Measurements from ENCODE around the gene NRG2.

The NRG2 gene

DNA sequence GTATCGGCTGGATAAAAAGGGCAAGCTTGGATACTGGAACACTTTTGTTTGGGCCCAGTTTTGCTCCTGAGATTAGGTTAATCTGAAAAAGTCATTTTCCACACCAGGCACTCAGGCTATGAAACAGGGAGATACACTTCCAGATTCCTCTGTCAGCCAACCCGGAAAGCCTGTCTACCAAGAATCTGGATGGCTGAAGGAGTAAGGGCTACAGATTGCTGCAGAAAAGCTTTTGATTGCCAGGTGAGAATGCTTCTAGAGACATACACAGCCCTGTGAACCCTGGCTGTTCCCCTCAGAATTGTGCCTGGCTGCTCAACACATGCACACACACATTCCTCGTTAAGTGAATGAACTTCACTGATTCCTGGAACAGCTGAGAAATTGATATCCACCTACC is 133.1 kb downstream of the NRG2 start:
- TF ChIP-seq SIN3A (IDR thresholded peaks at IDR 0.05; ENCODE audit: borderline replicate concordance, insufficient read depth, low read length) (no peak), POLR2AphosphoS5 (IDR thresholded peaks at IDR 0.05; ENCODE audit: low read depth, low read length) (no peak), TAF1 (IDR thresholded peaks at IDR 0.05; ENCODE audit: borderline replicate concordance, insufficient read depth, low read length) (no peak), FOXP2 (optimal IDR thresholded peaks at IDR 0.05; ENCODE audit: borderline replicate concordance, extremely low read depth, extremely low read length, insufficient read depth) (no peak)
- TF ChIP-seq, protein P1, sequence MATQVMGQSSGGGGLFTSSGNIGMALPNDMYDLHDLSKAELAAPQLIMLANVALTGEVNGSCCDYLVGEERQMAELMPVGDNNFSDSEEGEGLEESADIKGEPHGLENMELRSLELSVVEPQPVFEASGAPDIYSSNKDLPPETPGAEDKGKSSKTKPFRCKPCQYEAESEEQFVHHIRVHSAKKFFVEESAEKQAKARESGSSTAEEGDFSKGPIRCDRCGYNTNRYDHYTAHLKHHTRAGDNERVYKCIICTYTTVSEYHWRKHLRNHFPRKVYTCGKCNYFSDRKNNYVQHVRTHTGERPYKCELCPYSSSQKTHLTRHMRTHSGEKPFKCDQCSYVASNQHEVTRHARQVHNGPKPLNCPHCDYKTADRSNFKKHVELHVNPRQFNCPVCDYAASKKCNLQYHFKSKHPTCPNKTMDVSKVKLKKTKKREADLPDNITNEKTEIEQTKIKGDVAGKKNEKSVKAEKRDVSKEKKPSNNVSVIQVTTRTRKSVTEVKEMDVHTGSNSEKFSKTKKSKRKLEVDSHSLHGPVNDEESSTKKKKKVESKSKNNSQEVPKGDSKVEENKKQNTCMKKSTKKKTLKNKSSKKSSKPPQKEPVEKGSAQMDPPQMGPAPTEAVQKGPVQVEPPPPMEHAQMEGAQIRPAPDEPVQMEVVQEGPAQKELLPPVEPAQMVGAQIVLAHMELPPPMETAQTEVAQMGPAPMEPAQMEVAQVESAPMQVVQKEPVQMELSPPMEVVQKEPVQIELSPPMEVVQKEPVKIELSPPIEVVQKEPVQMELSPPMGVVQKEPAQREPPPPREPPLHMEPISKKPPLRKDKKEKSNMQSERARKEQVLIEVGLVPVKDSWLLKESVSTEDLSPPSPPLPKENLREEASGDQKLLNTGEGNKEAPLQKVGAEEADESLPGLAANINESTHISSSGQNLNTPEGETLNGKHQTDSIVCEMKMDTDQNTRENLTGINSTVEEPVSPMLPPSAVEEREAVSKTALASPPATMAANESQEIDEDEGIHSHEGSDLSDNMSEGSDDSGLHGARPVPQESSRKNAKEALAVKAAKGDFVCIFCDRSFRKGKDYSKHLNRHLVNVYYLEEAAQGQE (IDR thresholded peaks at IDR 0.05; ENCODE audit: insufficient read depth in 1 of 2, low read depth in 2 of 2, low read length in 2 of 2), result no peak

DNA sequence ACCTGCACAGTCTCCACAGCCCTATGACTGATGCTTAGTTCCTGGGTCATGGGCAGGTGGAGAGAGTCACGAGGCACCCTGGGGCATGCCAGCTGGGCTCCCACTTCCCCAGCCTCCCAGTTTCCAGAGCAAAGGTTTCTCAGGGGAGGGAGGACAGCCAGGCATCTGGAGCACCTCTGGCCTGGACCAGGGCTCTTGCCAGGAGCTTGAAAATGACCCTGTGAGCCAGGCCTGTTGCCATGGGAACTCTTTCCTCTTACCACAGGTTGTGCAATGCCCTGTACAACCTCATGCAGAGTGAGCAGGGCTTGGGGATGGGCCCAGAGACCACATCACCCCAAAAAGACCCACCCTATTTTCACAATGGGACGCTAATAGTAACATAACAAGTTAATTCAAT is 134.3 kb downstream of the NRG2 start:
- TF ChIP-seq SIN3A (IDR thresholded peaks at IDR 0.05; ENCODE audit: borderline replicate concordance, insufficient read depth, low read length) (no peak), FOXP2 (optimal IDR thresholded peaks at IDR 0.05; ENCODE audit: borderline replicate concordance, extremely low read depth, extremely low read length, insufficient read depth) (no peak), TAF1 (IDR thresholded peaks at IDR 0.05; ENCODE audit: borderline replicate concordance, insufficient read depth, low read length) (no peak)

DNA sequence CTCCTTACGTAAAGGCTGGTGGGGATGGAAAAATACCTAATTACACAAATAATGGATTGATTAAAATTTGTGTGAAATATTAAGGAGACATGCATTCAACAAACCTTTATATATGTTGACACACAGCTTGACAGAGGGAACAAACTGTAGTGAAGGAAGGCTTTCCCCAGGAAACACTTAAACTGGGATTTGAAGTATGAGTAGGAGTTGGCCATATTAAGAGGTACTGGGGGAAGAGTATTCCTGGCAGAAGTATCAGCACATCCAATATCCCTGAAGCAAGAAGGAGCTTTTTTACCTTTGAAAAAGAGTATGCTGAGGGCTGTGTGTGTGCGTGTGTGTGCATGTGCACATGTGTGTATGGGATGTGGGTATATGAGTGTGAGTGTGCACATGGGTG is 136.4 kb downstream of the NRG2 start:
- TF ChIP-seq, protein P1 (IDR thresholded peaks at IDR 0.05; ENCODE audit: insufficient read depth in 1 of 2, low read depth in 2 of 2, low read length in 2 of 2), result no peak
- TF ChIP-seq SIN3A (IDR thresholded peaks at IDR 0.05; ENCODE audit: borderline replicate concordance, insufficient read depth, low read length) (no peak), POLR2AphosphoS5 (IDR thresholded peaks at IDR 0.05; ENCODE audit: low read depth, low read length) (no peak), TAF1 (IDR thresholded peaks at IDR 0.05; ENCODE audit: borderline replicate concordance, insufficient read depth, low read length) (no peak), FOXP2 (optimal IDR thresholded peaks at IDR 0.05; ENCODE audit: borderline replicate concordance, extremely low read depth, extremely low read length, insufficient read depth) (no peak)

DNA sequence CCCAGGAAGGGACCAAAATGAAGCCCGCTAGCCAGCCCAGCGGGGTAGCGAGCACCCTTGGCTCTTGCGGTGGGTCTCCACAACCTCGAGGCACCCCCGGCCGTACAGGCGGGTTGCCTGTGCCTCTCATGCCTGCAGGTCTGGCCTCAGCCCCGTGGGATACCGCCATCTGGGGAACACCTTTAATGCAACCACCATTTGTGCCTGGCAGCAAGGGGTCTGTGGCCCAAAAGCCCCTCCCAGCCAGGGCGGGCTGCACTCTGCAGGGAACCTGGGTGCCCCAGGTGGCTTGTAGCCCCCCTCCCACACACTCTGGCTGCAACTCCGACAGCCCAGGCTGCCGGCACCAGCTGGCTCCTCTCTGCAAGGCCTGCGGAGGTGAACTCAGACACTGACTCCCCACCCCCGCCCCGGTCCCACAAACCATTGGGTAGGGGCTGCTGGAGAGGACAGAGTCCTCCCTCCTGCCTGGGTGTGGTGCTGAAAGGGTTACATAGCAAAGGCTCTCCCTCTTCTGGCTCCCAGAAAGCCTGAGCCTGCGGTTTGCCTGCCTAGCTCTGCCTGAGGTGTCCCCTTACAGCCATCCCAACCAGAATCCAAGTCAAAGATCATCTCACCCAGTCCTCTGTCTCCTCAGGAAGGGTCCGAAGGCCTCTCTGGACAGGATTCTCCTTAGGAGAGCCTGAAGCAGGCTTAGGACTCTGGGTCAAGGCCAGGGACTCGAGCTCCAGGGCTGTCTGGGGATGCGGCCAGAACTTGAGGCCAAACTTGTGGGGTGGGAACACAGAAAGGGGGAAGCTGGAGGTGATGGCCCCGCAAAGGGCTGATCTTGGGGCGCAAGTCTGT is 138.1 kb downstream of the NRG2 start:
- no peak for TF ChIP-seq SIN3A (IDR thresholded peaks at IDR 0.05; ENCODE audit: borderline replicate concordance, insufficient read depth, low read length)
- TF ChIP-seq POLR2AphosphoS5 (IDR thresholded peaks at IDR 0.05; ENCODE audit: low read depth, low read length), result no peak
- TF ChIP-seq FOXP2 (optimal IDR thresholded peaks at IDR 0.05; ENCODE audit: borderline replicate concordance, extremely low read depth, extremely low read length, insufficient read depth), result no peak
- TF ChIP-seq, protein P1 (IDR thresholded peaks at IDR 0.05; ENCODE audit: insufficient read depth in 1 of 2, low read depth in 2 of 2, low read length in 2 of 2), result no peak
- TF ChIP-seq TAF1 (IDR thresholded peaks at IDR 0.05; ENCODE audit: borderline replicate concordance, insufficient read depth, low read length), result no peak

DNA sequence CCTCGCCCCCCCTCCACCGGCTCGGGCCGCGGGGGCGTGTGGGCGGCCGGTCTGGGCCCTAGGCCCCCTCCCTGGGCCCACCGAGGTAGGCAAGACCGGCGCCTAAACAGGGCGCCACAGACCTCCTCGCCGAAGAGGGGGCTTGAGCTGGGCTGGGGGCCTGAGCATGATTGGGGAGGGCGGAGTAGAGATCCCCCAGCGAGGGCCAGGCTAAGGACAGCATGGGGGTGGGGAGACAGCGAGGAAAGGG is 138.6 kb downstream of the NRG2 start:
- TF ChIP-seq TAF1 (IDR thresholded peaks at IDR 0.05; ENCODE audit: borderline replicate concordance, insufficient read depth, low read length) (no peak), FOXP2 (optimal IDR thresholded peaks at IDR 0.05; ENCODE audit: borderline replicate concordance, extremely low read depth, extremely low read length, insufficient read depth) (no peak)
- TF ChIP-seq, protein P1 (IDR thresholded peaks at IDR 0.05; ENCODE audit: insufficient read depth in 1 of 2, low read depth in 2 of 2, low read length in 2 of 2), result no peak

Measured in PFSK-1 (cell line).